ENCODE data around the gene ZNF445.

GRCh38 chr3:44409640-44410410 lies 67.6 kb downstream of the ZNF445 start:
- TF ChIP-seq, protein P1, sequence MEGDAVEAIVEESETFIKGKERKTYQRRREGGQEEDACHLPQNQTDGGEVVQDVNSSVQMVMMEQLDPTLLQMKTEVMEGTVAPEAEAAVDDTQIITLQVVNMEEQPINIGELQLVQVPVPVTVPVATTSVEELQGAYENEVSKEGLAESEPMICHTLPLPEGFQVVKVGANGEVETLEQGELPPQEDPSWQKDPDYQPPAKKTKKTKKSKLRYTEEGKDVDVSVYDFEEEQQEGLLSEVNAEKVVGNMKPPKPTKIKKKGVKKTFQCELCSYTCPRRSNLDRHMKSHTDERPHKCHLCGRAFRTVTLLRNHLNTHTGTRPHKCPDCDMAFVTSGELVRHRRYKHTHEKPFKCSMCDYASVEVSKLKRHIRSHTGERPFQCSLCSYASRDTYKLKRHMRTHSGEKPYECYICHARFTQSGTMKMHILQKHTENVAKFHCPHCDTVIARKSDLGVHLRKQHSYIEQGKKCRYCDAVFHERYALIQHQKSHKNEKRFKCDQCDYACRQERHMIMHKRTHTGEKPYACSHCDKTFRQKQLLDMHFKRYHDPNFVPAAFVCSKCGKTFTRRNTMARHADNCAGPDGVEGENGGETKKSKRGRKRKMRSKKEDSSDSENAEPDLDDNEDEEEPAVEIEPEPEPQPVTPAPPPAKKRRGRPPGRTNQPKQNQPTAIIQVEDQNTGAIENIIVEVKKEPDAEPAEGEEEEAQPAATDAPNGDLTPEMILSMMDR (conservative IDR thresholded peaks at IDR 0.05; ENCODE audit: low read length), result no peak
- TF ChIP-seq EZH2phosphoT487 (IDR thresholded peaks at IDR 0.05; ENCODE audit: borderline replicate concordance), result no peak
